ENCODE data around the gene INPP5J.

- TF ChIP-seq NFRKB (IDR thresholded peaks at IDR 0.05) (no peak), SP1 (IDR thresholded peaks at IDR 0.05) (no peak), FOXK2 (IDR thresholded peaks at IDR 0.05) (no peak), L3MBTL2 (conservative IDR thresholded peaks at IDR 0.05) (no peak), TARDBP (IDR thresholded peaks at IDR 0.05) (no peak), SUZ12 (IDR thresholded peaks at IDR 0.05) (no peak), FOXA1 (IDR thresholded peaks at IDR 0.05) (no peak), ZNF384 (IDR thresholded peaks at IDR 0.05) (no peak), PKNOX1 (IDR thresholded peaks at IDR 0.05) (peak; percentile 90), BHLHE40 (IDR thresholded peaks at IDR 0.05; ENCODE audit: borderline replicate concordance) (no peak)
Observed at GRCh38 chr22:31079095-31079642, 43.6 kb upstream of the INPP5J start.

Data from HEK293T (cell line).